Lower leg skin (tissue), 3 donors: ENCODE data around the gene S100A4.

Experiments
- POLR2A ChIP-seq, 2 donors: fragments of 450-650 bp; IDR thresholded peaks; one replicate each; pipeline ENCODE4 v1.6.1; 2016 to 2017; ENCODE audit warnings: antibody characterized with exemption in 2 of 2, mild to moderate bottlenecking in 1 of 2, moderate library complexity in 1 of 2
- TF ChIP-seq, protein P1 (sequence below), 3 donors: fragments of 450-650 bp; IDR thresholded peaks; one replicate each; pipeline ENCODE4 v1.5.1; 2016; ENCODE audit warnings: antibody characterized with exemption in 3 of 3, mild to moderate bottlenecking in 3 of 3, moderate library complexity in 2 of 3

GRCh38 chr1:153566414-153567371 is 21.1 kb upstream of the S100A4 start:
- TF ChIP-seq, protein P1, sequence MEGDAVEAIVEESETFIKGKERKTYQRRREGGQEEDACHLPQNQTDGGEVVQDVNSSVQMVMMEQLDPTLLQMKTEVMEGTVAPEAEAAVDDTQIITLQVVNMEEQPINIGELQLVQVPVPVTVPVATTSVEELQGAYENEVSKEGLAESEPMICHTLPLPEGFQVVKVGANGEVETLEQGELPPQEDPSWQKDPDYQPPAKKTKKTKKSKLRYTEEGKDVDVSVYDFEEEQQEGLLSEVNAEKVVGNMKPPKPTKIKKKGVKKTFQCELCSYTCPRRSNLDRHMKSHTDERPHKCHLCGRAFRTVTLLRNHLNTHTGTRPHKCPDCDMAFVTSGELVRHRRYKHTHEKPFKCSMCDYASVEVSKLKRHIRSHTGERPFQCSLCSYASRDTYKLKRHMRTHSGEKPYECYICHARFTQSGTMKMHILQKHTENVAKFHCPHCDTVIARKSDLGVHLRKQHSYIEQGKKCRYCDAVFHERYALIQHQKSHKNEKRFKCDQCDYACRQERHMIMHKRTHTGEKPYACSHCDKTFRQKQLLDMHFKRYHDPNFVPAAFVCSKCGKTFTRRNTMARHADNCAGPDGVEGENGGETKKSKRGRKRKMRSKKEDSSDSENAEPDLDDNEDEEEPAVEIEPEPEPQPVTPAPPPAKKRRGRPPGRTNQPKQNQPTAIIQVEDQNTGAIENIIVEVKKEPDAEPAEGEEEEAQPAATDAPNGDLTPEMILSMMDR (IDR thresholded peaks at IDR 0.05): no peak
- TF ChIP-seq POLR2A (IDR thresholded peaks at IDR 0.05): no peak
